ENCODE measurements around the gene RSU1. TPM values are rescaled to one million over a fixed set of nuclear protein-coding genes. Genes with fewer than 3 reads are reported as not detected.

RSU1 gene
- total and polyA plus RNA-seq, 10 of the 15 experiments (the other 5 are each of a cell fraction or from before 2014, with no cell fraction given), result 49.2 to 139 (median 81.3) TPM

DNA sequence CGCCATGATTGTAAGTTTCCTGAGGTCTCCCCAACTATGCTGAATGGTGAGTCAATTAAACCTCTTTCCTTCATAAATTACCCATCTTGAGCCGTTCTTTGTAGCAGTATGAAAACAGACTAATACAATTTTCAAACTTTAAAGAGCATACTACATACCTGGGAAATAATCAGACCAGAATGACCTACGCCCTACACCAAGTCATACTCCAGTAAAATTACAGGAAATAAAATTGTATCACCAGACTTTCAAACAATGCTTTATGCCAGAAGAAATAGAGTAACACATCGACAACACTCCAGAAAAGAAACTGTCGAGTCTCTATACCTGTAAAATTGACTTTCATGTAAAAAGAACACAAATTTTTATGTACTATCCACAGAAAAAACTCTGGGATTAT lies 18.7 kb downstream of the RSU1 start:
- POLR2A ChIA-PET, result interaction anchor here (0.9 to 1.4 kb wide), 2 partner anchors 10 to 361 kb away, joined by 3 read pairs; no protein-coding TSS in a partner anchor
- Histone ChIP-seq H3K4me1 (ENCODE audit: control insufficient read depth, insufficient read depth, low read length) (peaks cover 12% of the 10 kb centered on the region), H2AFZ (ENCODE audit: control insufficient read depth, low read depth, low read length) (no peak overlapping the region), H3K4me3 (no peak overlapping the region), H3K9me3 (replicated peaks; ENCODE audit: control insufficient read depth, insufficient read depth, low read length) (no peaks in the 10 kb centered on the region; the same call in 2 of the 3 replicates), H3K79me2 (ENCODE audit: control insufficient read depth, insufficient read depth, low read length) (peaks cover 22% of the 10 kb centered on the region), H3K9ac (ENCODE audit: control insufficient read depth, insufficient read depth, low read length) (no peak overlapping the region), H3K27ac (ENCODE audit: control insufficient read depth, insufficient read depth) (no peak overlapping the region; the same call in 1 of the 2 replicates), H3K4me2 (ENCODE audit: control insufficient read depth, insufficient read depth) (no peak overlapping the region), H4K20me1 (ENCODE audit: control insufficient read depth, insufficient read depth) (no peaks in the 10 kb centered on the region), H3K36me3 (ENCODE audit: control insufficient read depth in 2 of 2, insufficient read depth in 2 of 2, low read length in 1 of 2) (peaks cover 0 to 5% of the 10 kb centered on the region in 2 experiments; a peak in 1 of 4 replicates), H3K27me3 (replicated peaks in 1 of 2; ENCODE audit: control insufficient read depth in 2 of 2, insufficient read depth in 2 of 2, low read length in 1 of 2) (no peaks in the 10 kb centered on the region)
- no peak for DNase-seq (ENCODE audit: low read depth, low spot score)
- CTCF ChIA-PET, result interaction anchor here (0.9 to 2.5 kb wide), 2 partner anchors 10 to 11 kb away, joined by 3 to 10 read pairs; no protein-coding TSS in a partner anchor
- RAD21 ChIA-PET (ENCODE audit: unreplicated experiment), result no interaction called here
- no peak for FAIRE-seq
- SMC1A ChIA-PET (ENCODE audit: uncharacterized antibody, unreplicated experiment), result interaction anchor here (1.9 to 3.2 kb wide), 2 partner anchors 9 to 10 kb away, joined by 11 to 15 read pairs; no protein-coding TSS in a partner anchor
- ATAC-seq, result no peak
- 99% methylated on average over 5 of the region's 5 CpGs for WGBS (ENCODE audit: insufficient coverage, insufficient replicate concordance, low lambda C conversion rate, missing lambda C conversion rate)
- intact Hi-C loops (cut with micrococcal nuclease; ENCODE audit: unreplicated experiment) (no loop called here), in situ Hi-C loops (cut with MboI) (no loop called here)
- TF ChIP-seq STAT3 (IDR thresholded peaks at IDR 0.05; ENCODE audit: low read depth, low read length), result no peak
- no peak for TF ChIP-seq ASH2L (IDR thresholded peaks at IDR 0.05; ENCODE audit: borderline replicate concordance, low read depth)
- TF ChIP-seq, protein P1, sequence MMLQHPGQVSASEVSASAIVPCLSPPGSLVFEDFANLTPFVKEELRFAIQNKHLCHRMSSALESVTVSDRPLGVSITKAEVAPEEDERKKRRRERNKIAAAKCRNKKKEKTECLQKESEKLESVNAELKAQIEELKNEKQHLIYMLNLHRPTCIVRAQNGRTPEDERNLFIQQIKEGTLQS (IDR thresholded peaks at IDR 0.05; ENCODE audit: borderline replicate concordance, extremely low read depth, low read depth, low read length), result no peak
- TF ChIP-seq, protein P2, sequence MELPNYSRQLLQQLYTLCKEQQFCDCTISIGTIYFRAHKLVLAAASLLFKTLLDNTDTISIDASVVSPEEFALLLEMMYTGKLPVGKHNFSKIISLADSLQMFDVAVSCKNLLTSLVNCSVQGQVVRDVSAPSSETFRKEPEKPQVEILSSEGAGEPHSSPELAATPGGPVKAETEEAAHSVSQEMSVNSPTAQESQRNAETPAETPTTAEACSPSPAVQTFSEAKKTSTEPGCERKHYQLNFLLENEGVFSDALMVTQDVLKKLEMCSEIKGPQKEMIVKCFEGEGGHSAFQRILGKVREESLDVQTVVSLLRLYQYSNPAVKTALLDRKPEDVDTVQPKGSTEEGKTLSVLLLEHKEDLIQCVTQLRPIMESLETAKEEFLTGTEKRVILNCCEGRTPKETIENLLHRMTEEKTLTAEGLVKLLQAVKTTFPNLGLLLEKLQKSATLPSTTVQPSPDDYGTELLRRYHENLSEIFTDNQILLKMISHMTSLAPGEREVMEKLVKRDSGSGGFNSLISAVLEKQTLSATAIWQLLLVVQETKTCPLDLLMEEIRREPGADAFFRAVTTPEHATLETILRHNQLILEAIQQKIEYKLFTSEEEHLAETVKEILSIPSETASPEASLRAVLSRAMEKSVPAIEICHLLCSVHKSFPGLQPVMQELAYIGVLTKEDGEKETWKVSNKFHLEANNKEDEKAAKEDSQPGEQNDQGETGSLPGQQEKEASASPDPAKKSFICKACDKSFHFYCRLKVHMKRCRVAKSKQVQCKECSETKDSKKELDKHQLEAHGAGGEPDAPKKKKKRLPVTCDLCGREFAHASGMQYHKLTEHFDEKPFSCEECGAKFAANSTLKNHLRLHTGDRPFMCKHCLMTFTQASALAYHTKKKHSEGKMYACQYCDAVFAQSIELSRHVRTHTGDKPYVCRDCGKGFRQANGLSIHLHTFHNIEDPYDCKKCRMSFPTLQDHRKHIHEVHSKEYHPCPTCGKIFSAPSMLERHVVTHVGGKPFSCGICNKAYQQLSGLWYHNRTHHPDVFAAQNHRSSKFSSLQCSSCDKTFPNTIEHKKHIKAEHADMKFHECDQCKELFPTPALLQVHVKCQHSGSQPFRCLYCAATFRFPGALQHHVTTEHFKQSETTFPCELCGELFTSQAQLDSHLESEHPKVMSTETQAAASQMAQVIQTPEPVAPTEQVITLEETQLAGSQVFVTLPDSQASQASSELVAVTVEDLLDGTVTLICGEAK (IDR thresholded peaks at IDR 0.05; ENCODE audit: borderline replicate concordance), result no peak
- no peak for TF ChIP-seq NFYA (IDR thresholded peaks at IDR 0.05; ENCODE audit: borderline replicate concordance, low read depth, low read length)
- TF ChIP-seq, protein P3, sequence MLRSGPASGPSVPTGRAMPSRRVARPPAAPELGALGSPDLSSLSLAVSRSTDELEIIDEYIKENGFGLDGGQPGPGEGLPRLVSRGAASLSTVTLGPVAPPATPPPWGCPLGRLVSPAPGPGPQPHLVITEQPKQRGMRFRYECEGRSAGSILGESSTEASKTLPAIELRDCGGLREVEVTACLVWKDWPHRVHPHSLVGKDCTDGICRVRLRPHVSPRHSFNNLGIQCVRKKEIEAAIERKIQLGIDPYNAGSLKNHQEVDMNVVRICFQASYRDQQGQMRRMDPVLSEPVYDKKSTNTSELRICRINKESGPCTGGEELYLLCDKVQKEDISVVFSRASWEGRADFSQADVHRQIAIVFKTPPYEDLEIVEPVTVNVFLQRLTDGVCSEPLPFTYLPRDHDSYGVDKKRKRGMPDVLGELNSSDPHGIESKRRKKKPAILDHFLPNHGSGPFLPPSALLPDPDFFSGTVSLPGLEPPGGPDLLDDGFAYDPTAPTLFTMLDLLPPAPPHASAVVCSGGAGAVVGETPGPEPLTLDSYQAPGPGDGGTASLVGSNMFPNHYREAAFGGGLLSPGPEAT (IDR thresholded peaks at IDR 0.05; ENCODE audit: low read depth), result no peak
- TF ChIP-seq FOXK2 (IDR thresholded peaks at IDR 0.05), result no peak
- TF ChIP-seq, protein P4, sequence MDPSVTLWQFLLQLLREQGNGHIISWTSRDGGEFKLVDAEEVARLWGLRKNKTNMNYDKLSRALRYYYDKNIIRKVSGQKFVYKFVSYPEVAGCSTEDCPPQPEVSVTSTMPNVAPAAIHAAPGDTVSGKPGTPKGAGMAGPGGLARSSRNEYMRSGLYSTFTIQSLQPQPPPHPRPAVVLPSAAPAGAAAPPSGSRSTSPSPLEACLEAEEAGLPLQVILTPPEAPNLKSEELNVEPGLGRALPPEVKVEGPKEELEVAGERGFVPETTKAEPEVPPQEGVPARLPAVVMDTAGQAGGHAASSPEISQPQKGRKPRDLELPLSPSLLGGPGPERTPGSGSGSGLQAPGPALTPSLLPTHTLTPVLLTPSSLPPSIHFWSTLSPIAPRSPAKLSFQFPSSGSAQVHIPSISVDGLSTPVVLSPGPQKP (IDR thresholded peaks at IDR 0.05; ENCODE audit: low read depth, low read length), result no peak
- TF ChIP-seq CBFB (IDR thresholded peaks at IDR 0.05; ENCODE audit: low read depth), result no peak
- TF ChIP-seq BMI1 (IDR thresholded peaks at IDR 0.05; ENCODE audit: borderline replicate concordance), result no peak
- TF ChIP-seq, protein P5, sequence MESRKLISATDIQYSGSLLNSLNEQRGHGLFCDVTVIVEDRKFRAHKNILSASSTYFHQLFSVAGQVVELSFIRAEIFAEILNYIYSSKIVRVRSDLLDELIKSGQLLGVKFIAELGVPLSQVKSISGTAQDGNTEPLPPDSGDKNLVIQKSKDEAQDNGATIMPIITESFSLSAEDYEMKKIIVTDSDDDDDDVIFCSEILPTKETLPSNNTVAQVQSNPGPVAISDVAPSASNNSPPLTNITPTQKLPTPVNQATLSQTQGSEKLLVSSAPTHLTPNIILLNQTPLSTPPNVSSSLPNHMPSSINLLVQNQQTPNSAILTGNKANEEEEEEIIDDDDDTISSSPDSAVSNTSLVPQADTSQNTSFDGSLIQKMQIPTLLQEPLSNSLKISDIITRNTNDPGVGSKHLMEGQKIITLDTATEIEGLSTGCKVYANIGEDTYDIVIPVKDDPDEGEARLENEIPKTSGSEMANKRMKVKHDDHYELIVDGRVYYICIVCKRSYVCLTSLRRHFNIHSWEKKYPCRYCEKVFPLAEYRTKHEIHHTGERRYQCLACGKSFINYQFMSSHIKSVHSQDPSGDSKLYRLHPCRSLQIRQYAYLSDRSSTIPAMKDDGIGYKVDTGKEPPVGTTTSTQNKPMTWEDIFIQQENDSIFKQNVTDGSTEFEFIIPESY (IDR thresholded peaks at IDR 0.05), result no peak
- TF ChIP-seq, protein P6, sequence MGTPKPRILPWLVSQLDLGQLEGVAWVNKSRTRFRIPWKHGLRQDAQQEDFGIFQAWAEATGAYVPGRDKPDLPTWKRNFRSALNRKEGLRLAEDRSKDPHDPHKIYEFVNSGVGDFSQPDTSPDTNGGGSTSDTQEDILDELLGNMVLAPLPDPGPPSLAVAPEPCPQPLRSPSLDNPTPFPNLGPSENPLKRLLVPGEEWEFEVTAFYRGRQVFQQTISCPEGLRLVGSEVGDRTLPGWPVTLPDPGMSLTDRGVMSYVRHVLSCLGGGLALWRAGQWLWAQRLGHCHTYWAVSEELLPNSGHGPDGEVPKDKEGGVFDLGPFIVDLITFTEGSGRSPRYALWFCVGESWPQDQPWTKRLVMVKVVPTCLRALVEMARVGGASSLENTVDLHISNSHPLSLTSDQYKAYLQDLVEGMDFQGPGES (IDR thresholded peaks at IDR 0.05), result no peak
- no TSS peak for BruUV-seq (replicated peaks)
